ENCODE results near the gene TMEM18. TPM values are rescaled to one million over a fixed set of nuclear protein-coding genes. Genes with fewer than 3 reads are reported as not detected.

The TMEM18 gene
- total and polyA plus RNA-seq, 2 experiments from 2014 or later = 35.4 to 47.1 TPM

- no peak overlapping the region for H3K27ac ChIP-seq
- WGBS (ENCODE audit: low lambda C conversion rate, missing lambda C conversion rate) = 95% methylated on average over 9 of the region's 9 CpGs
- H3K9me3 ChIP-seq (ENCODE audit: low read depth) = no peaks in the 10 kb centered on the region
- no peaks in the 10 kb centered on the region for H4K20me1 ChIP-seq (ENCODE audit: insufficient read depth, poor library complexity, severe bottlenecking)
- no peaks in the 10 kb centered on the region for H3K79me2 ChIP-seq
- no peaks in the 10 kb centered on the region for H3K27me3 ChIP-seq
- no peak overlapping the region for H3K4me2 ChIP-seq
- H2AFZ ChIP-seq = no peak overlapping the region
- TF ChIP-seq EZH2phosphoT487 (IDR thresholded peaks at IDR 0.05; ENCODE audit: low read depth, severe bottlenecking, unreplicated experiment) (no peak), EZH2 (IDR thresholded peaks at IDR 0.05; ENCODE audit: borderline replicate concordance) (no peak), CTCF (IDR thresholded peaks at IDR 0.05; ENCODE audit: poor library complexity) (no peak)
- no peaks in the 10 kb centered on the region for H3K36me3 ChIP-seq (replicated peaks; ENCODE audit: insufficient read depth, low read depth)
- no peak overlapping the region for H3K4me3 ChIP-seq
- no peaks in the 10 kb centered on the region for H3K9me2 ChIP-seq (replicated peaks; ENCODE audit: insufficient read depth)
- H3K4me1 ChIP-seq (ENCODE audit: insufficient read depth) = no peaks in the 10 kb centered on the region
- DNase-seq (ENCODE audit: low spot score) = no peak
Measured at GRCh38 chr2:627340-627709, 49.9 kb downstream of the TMEM18 start.

GRCh38 chr2:626491-627339 lies 50.5 kb downstream of the TMEM18 start:
- H3K36me3 ChIP-seq (replicated peaks; ENCODE audit: insufficient read depth, low read depth) = no peaks in the 10 kb centered on the region
- 82% methylated on average over 14 of the region's 14 CpGs for WGBS (ENCODE audit: low lambda C conversion rate, missing lambda C conversion rate)

GRCh38 chr2:625415-626333 lies 51.5 kb downstream of the TMEM18 start:
- Histone ChIP-seq H3K4me1 (ENCODE audit: insufficient read depth) (no peaks in the 10 kb centered on the region), H3K27ac (no peak overlapping the region), H3K9me2 (replicated peaks; ENCODE audit: insufficient read depth) (no peaks in the 10 kb centered on the region), H3K4me3 (no peak overlapping the region), H3K4me2 (no peak overlapping the region), H3K9me3 (ENCODE audit: low read depth) (no peaks in the 10 kb centered on the region), H3K79me2 (no peaks in the 10 kb centered on the region), H3K27me3 (no peaks in the 10 kb centered on the region), H4K20me1 (ENCODE audit: insufficient read depth, poor library complexity, severe bottlenecking) (no peaks in the 10 kb centered on the region), H2AFZ (no peak overlapping the region), H3K36me3 (replicated peaks; ENCODE audit: insufficient read depth, low read depth) (no peaks in the 10 kb centered on the region)
- TF ChIP-seq CTCF (IDR thresholded peaks at IDR 0.05; ENCODE audit: poor library complexity) (no peak), EZH2 (IDR thresholded peaks at IDR 0.05; ENCODE audit: borderline replicate concordance) (no peak), EZH2phosphoT487 (IDR thresholded peaks at IDR 0.05; ENCODE audit: low read depth, severe bottlenecking, unreplicated experiment) (no peak)
- 83% methylated on average over 12 of the region's 12 CpGs for WGBS (ENCODE audit: low lambda C conversion rate, missing lambda C conversion rate)
- no peak for DNase-seq (ENCODE audit: low spot score)

More at GRCh38 chr2:626491-627339, 50.5 kb downstream of the TMEM18 start:
- Histone ChIP-seq H3K9me2 (replicated peaks; ENCODE audit: insufficient read depth) (no peaks in the 10 kb centered on the region), H3K27ac (no peak overlapping the region), H3K9me3 (ENCODE audit: low read depth) (no peaks in the 10 kb centered on the region), H3K4me3 (no peak overlapping the region), H3K27me3 (no peaks in the 10 kb centered on the region), H3K79me2 (no peaks in the 10 kb centered on the region), H2AFZ (no peak overlapping the region), H4K20me1 (ENCODE audit: insufficient read depth, poor library complexity, severe bottlenecking) (no peaks in the 10 kb centered on the region), H3K4me2 (no peak overlapping the region), H3K4me1 (ENCODE audit: insufficient read depth) (no peaks in the 10 kb centered on the region)
- TF ChIP-seq CTCF (IDR thresholded peaks at IDR 0.05; ENCODE audit: poor library complexity) (no peak), EZH2phosphoT487 (IDR thresholded peaks at IDR 0.05; ENCODE audit: low read depth, severe bottlenecking, unreplicated experiment) (no peak), EZH2 (IDR thresholded peaks at IDR 0.05; ENCODE audit: borderline replicate concordance) (no peak)
- DNase-seq (ENCODE audit: low spot score) = no peak

All from hepatocyte (in vitro differentiated cells).